ENCODE results near the gene TBC1D5.

DNA sequence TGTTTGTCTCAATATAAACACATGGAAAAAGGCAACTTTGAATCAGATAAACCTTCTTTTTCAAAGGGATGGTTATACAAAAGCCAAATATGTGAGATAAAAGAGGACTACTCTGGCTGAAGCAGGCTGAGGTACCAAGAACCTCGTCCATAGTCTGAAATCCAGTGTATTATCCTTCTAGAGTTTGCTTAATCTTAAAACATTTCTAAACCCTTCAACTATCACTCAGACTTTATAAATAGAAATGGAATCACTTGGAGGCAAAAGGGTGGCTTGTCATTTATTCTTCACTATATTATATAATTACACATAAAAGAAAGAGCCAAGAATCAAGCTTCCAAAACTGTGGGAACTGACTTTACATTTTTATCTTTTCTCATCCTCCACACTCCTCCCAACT lies 554.1 kb downstream of the TBC1D5 start:
- TF ChIP-seq, protein P1, sequence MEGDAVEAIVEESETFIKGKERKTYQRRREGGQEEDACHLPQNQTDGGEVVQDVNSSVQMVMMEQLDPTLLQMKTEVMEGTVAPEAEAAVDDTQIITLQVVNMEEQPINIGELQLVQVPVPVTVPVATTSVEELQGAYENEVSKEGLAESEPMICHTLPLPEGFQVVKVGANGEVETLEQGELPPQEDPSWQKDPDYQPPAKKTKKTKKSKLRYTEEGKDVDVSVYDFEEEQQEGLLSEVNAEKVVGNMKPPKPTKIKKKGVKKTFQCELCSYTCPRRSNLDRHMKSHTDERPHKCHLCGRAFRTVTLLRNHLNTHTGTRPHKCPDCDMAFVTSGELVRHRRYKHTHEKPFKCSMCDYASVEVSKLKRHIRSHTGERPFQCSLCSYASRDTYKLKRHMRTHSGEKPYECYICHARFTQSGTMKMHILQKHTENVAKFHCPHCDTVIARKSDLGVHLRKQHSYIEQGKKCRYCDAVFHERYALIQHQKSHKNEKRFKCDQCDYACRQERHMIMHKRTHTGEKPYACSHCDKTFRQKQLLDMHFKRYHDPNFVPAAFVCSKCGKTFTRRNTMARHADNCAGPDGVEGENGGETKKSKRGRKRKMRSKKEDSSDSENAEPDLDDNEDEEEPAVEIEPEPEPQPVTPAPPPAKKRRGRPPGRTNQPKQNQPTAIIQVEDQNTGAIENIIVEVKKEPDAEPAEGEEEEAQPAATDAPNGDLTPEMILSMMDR (IDR thresholded peaks at IDR 0.05; ENCODE audit: control extremely low read depth in 1 of 3, insufficient read depth in 1 of 3, low read depth in 1 of 3, low read length in 3 of 3), result no peak
- TF ChIP-seq HDAC2 (IDR thresholded peaks at IDR 0.05; ENCODE audit: borderline replicate concordance in 1 of 2, low read depth in 2 of 2, low read length in 2 of 2) (no peak), EP300 (IDR thresholded peaks at IDR 0.05; ENCODE audit: borderline replicate concordance in 1 of 2, low read depth in 2 of 2, low read length in 2 of 2) (no peak), CEBPB (IDR thresholded peaks at IDR 0.05; ENCODE audit: low read depth, low read length) (no peak), POLR2AphosphoS5 (IDR thresholded peaks at IDR 0.05; ENCODE audit: low read depth, low read length) (no peak)
